Posterior vena cava (tissue), 2 donors: ENCODE results near the gene KSR1. TPM values are rescaled to one million over a fixed set of nuclear protein-coding genes. Genes with fewer than 3 reads are reported as not detected.
"Not testable (repeated sequence)": the region's sequence is repeated elsewhere in the genome, so short reads cannot be mapped to it uniquely, and the experiment has no call there.

ENCODE experiments used
- DNase-seq: peaks from one replicate; pipeline ENCODE4 v3.0.0-alpha.2; 2020; ENCODE audit warnings: low spot score
- intact Hi-C, 2 donors: fragments of 100-400 bp; cut with DNase I; formaldehyde crosslinking; loops; one replicate each; pipeline versions ENCODE4 v1.14.1 to v1.14.2; 2022 to 2023
- total RNA-seq, 2 donors: library from RNA; stranded (reverse); fragmentation: NEBNext Ultra II Directional; extraction: Animal tissue kit (Norgen Biotek cat#: 25700); gene quantifications; one replicate each; pipeline ENCODE4 v1.2.1, GENCODE V29; 2021
- donor health status: DM: yes; HTN: yes; CAD: no.
- donor health status: DM: yes; HTN: yes; CAD: no.

The KSR1 gene
- total RNA-seq, 2 donors from 2014 or later, result 30.3 to 35.5 TPM

DNA sequence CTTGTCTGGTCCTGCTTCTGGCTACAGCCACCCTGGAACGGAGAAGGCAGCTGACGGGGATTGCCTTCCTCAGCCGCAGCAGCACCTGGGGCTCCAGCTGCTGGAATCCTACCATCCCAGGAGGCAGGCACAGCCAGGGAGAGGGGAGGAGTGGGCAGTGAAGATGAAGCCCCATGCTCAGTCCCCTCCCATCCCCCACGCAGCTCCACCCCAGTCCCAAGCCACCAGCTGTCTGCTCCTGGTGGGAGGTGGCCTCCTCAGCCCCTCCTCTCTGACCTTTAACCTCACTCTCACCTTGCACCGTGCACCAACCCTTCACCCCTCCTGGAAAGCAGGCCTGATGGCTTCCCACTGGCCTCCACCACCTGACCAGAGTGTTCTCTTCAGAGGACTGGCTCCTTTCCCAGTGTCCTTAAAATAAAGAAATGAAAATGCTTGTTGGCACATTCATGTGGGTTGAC lies 192.9 kb downstream of the KSR1 start:
- intact Hi-C loops, DNase-seq: not testable (repeated sequence)

- no peak for DNase-seq
- intact Hi-C loops, result loop anchor here (5.0 to 10.0 kb wide), 3 partner anchors 48 to 413 kb away; no protein-coding TSS in a partner anchor
Observed at GRCh38 chr17:27649929-27650328, 193.7 kb downstream of the KSR1 start.

DNA sequence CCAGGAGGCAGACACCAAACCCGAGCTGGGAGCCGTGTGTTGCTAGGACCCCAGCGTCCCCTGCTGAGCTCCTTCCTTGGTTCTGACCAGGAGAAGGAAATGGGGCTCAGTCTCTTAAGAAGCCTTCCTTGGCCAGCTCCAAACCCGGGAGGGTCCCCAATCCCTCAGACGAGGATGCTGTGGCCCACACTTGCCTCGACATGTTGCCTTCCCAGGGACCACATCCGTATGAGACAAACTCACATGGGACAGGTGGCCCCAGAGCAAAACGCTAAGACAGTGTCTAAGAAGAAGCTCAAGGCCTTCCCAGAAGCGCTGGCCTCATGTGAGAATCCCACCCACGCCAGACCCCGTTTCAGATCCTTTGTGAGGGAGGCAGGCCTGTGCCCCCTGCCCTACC lies 194.6 kb downstream of the KSR1 start:
- intact Hi-C loops, result loop anchor here (5.0 to 10.0 kb wide), 3 partner anchors 49 to 414 kb away; no protein-coding TSS in a partner anchor
- no peak for DNase-seq

DNA sequence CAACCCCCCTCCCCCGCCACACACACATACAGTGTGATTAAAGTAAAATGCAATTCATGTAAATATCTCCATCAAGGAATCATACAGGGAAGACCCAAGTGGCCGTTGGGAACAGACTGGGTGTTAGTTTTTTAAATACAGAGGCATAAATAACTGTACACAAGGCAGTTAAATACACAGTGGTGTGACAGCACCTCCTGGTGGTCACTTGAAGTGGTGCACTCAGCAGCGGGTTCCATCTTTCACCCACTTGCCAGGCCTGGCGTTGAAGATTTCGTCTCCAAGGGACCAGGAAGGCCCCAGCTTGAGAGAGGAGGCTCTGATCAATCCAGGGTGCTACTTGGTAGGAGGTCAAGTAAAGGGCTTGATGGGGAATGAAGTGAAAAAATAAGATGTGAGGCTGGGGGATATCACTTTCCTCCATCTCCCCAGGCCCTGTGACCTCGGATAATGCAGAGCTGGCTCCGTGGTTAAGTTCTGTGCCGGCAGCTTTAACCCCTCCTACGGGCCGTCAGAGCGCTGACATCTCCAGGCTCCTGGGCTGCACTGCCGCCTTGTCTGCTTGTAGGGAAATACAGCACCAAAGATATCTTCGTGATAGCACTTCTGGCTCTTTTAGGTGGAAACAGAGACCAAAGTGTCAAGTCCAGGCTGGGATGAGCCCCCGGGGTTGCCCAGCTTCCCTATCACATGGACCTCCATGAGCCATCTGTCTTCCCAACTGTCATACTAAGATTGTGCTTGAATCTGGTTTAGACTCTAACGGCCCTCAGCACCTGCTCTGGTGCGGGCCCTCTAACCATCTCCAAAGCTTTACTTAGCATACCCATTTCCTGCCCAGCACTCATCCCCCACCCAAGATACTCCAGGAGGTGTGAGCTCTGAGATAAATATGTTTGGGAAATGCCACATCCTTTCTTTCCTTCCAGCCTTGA lies 195.4 kb downstream of the KSR1 start:
- DNase-seq, result peak; percentile 90
- intact Hi-C loops, result loop anchor here (5.0 to 10.0 kb wide), 3 partner anchors 49 to 414 kb away; no protein-coding TSS in a partner anchor

DNA sequence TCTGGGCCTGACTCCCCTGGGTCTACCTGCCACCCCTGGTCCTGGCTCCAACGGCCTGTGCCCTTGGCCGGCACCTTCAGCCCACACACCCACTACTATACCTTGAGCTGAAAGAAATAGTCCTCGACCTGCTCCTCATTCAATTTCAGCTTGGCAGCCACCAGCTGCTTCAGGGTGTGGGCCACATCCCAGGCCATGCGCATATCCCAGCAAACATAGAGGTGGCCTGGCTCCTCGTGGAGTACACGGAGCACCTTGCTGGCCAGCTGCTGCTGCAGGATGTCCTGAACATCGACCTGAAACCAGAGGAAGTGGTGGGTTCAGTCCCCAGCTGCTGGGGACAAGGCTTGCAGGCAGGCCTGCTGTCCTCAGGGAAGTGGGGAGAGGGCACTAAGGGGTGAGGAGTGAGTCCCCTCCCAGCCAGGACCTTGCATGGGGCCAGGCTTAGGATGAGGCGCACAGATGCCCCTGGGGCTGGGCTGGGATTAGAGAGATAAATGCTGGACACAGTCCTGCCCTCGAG lies 197.3 kb downstream of the KSR1 start:
- not testable (repeated sequence) for DNase-seq
- intact Hi-C loops, result loop anchor here (5.0 to 10.0 kb wide), 3 partner anchors 51 to 416 kb away; no protein-coding TSS in a partner anchor

DNA sequence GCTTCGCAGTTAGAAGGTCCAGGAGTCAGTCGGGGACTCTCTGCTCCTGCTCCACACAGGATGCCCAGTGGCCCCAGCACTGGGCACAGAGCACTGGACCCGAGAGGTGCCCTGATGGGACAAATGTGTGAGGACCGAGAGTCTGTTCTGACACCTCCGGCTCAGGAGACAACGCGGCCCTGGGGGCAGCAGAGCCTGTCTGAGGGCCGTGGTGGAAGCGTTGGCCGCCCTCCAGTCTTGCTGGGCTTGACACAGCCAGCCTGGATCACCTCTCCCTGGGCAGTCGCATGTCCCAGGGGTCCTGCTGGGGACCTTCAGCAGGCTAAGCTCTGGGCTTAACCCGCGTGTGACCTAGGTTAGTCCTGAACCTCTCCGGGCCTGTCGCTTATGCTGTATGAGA lies 197.9 kb downstream of the KSR1 start:
- intact Hi-C loops, result loop anchor here (5.0 to 10.0 kb wide), 3 partner anchors 52 to 417 kb away; no protein-coding TSS in a partner anchor
- no peak for DNase-seq

DNA sequence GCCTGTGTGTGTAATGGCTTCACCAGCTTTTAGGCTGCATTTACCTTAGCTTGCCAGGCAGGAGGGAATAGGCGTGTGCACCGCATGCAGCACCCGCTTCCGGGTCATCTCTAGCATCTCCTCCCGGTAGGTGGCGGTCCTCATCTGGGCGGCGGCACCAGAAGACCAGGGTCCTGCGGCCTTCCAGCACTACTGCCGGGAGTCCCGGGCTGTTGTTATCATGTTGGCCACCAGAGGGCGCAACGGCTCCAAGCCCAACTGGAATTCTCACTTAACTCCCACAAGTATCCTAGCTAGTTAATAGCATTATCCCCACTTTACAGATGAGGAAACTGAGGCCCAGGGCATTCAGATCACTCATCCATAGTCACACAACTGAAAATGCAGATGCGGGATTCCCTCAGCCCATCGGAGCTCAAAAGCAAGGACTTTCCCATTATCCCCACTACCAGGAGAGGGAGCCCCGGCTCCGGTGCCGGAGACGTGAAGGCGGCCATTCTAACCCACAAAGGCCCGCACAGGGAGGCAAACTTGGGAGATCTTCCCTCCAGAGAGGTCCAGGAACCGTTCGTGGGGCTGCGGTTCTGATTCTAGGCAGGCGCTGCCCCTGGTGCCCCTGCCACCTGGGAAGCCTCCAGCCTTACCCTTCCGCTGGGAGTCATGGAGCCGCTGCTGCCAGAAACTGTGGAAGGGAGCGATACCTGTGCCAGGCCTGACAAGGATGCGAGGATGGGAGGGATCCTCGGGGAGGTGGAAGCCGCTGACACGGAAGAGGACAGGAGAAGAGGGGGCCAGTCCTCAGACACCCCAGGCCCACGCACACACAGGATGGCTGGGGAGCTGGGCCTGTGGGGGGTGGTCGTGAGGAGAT lies 198.6 kb downstream of the KSR1 start:
- intact Hi-C loops, result loop anchor here (5.0 to 10.0 kb wide), 4 partner anchors 53 to 418 kb away; no protein-coding TSS in a partner anchor
- DNase-seq, result peak; percentile 92

- intact Hi-C loops, result loop anchor here in 1 of 2 donors (5.0 to 10.0 kb wide), 2 partner anchors 97 to 219 kb away; no protein-coding TSS in a partner anchor
- peak; percentile 77 for DNase-seq
Observed at GRCh38 chr17:27655525-27656111, 199.4 kb downstream of the KSR1 start.

- peak; percentile 59 for DNase-seq
- intact Hi-C loops, result loop anchor here in 1 of 2 donors (5.0 to 10.0 kb wide), 2 partner anchors 96 to 218 kb away; no protein-coding TSS in a partner anchor
Observed at GRCh38 chr17:27656620-27657019, 200.4 kb downstream of the KSR1 start.

DNA sequence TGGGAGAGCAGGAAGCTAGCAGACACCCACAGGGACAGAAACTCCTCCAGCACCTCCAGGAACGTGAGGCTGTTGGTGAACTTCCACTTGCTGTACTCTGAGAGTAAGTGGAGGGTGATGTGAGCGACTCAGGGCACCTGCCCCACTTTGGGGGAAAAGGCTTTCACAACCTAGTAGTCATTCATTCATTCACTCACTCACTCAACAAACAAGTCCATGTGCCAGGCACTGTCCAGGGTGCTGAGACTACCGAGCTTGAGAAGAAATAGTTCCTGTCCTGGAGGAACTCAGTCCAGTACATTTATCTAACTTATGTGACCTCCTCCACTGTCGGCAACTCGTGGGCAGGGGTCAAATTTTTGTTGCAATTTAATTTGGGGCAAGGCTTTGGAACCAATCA lies 201.4 kb downstream of the KSR1 start:
- DNase-seq, result peak; percentile 50
- intact Hi-C loops, result loop anchor here in 1 of 2 donors (5.0 to 10.0 kb wide), 2 partner anchors 95 to 217 kb away; no protein-coding TSS in a partner anchor

DNA sequence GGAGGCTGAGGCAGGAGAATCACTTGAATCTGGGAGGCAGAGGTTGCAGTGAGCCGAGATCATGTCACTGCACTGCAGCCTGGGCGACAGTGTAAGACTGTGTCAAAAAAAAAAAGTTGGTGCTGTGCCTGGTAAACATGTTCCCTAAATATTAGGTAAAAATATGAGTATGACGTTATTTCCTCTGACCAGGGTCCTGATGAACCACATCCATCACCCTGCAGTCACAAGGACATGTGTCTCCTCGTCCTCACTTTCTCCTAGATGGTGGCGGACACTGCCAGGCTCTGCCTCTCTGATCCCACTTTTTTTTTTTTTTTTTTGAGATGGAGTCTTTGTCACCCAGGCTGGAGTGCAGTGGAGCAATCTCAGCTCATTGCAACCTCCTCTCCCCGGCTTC lies 203.4 kb downstream of the KSR1 start:
- intact Hi-C loops, result loop anchor here (5.0 to 10.0 kb wide), 3 partner anchors 93 to 215 kb away; no protein-coding TSS in a partner anchor
- DNase-seq, result no peak

DNA sequence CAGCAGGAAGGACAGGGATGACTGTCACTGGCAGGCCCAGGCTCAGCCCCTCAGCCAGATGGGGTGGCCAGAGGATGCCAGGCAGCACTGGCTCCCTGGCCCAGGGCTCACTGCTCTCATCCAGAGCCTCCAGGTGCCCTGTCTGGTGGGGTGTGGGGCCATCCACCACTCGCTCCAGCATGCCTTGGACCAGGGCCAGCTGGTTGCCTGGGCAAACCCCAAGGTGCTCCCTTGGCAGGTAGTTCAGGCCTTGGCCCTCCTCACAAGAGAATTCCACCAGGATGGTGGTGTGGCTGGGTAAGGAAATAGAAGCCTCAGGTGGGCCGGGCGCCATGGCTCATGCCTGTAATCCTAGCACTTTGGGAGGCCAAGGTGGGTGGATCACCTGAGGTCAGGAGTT lies 204.2 kb downstream of the KSR1 start:
- no peak for DNase-seq
- intact Hi-C loops, result loop anchor here in 1 of 2 donors (5.0 kb wide), 1 partner anchor 97 kb away; no protein-coding TSS in a partner anchor

- intact Hi-C loops, result loop anchor here in 1 of 2 donors (5.0 kb wide), 1 partner anchor 93 kb away; no protein-coding TSS in a partner anchor
- DNase-seq, result no peak
Observed at GRCh38 chr17:27663936-27664605, 207.8 kb downstream of the KSR1 start.

DNA sequence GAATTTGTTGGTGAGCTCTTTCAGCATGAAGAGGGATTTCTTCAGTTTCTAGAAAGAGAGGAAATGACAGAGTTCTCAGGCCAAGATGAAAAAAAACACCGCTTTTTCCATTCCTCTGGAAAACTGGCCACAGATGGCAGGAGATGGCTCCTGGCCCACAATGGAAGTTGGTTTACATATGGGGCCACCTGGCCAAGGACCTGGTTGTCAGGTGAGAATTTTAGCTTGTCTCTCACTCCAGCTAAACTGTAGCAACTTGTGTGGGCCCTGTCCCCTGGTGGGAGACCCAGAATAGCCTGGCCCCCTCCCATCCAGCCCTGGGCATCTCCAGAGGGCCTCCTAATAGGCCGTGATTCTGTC lies 208.3 kb downstream of the KSR1 start:
- intact Hi-C loops, result loop anchor here in 1 of 2 donors (5.0 kb wide), 1 partner anchor 93 kb away; no protein-coding TSS in a partner anchor
- no peak for DNase-seq

DNA sequence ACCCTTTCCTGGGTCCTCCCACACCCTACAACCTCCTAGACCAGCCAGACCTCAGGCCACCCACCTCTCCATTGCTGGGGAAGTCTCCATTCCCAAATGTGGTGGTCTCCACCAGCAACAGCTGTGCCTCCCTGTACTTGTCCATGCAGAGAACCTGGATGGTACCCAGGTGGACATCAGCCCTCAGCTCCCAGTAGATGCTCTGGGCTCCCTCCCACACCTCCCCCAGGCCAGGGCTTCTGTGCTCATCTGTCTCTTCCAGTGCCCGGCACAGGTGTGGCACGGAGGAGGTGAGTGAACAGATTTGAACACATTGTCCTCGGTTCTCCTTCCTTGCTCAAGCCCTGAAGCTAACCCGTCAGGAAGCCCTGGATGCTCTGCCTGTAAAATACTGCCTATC lies 209.3 kb downstream of the KSR1 start:
- no peak for DNase-seq
- intact Hi-C loops, result no loop called here

GRCh38 chr17:27666270-27666669 lies 210.0 kb downstream of the KSR1 start:
- intact Hi-C loops, result not testable (repeated sequence)
- peak; percentile 49 for DNase-seq

- DNase-seq, result peak; percentile 64
- intact Hi-C loops, result no loop called here
Observed at GRCh38 chr17:27666831-27667560, 210.7 kb downstream of the KSR1 start.
